Measurements from ENCODE around the gene SIGLEC6.
A peak's percentile ranks its signal among the peaks of the same experiment; 100 is the strongest.

Gene SIGLEC6

GRCh38 chr19:51531349-51532315 lies at the start of gene SIGLEC6:
Gene SIGLEC6 (minus strand): TSS chr19:51531670. CDS start chr19:51531648, 22 bp downstream.
- H3K27me3 ChIP-seq (ENCODE audit: control insufficient read depth in 1 of 2, insufficient read depth in 2 of 2, low read length in 2 of 2), result peaks cover 0 to 3% of the 10 kb centered on the region in 2 donors

GRCh38 chr19:51576850-51577249 lies 45.4 kb upstream of the SIGLEC6 start:
- Histone ChIP-seq H3K27me3 (ENCODE audit: control insufficient read depth in 1 of 2, insufficient read depth in 2 of 2, low read length in 2 of 2) (no peaks in the 10 kb centered on the region), H3K9ac (ENCODE audit: low read depth in 1 of 2, low read length in 2 of 2) (no peak overlapping the region), H3K4me3 (ENCODE audit: low read depth in 1 of 2, low read length in 2 of 2) (no peak overlapping the region), H3K4me1 (ENCODE audit: control insufficient read depth in 1 of 2, insufficient read depth in 2 of 2, low read length in 2 of 2) (peaks cover 8 to 12% of the 10 kb centered on the region in 2 donors), H3K27ac (ENCODE audit: low read depth, low read length) (no peak overlapping the region), H3K36me3 (ENCODE audit: control insufficient read depth in 1 of 2, insufficient read depth in 2 of 2, low read length in 2 of 2) (peaks cover 7 to 46% of the 10 kb centered on the region in 2 donors), H3K9me3 (ENCODE audit: control insufficient read depth in 1 of 2, low read length in 2 of 2) (no peaks in the 10 kb centered on the region)

More at GRCh38 chr19:51531349-51532315, at the start of gene SIGLEC6:
- Histone ChIP-seq H3K9ac (ENCODE audit: low read depth in 1 of 2, low read length in 2 of 2) (no peak within 1 kb of the TSS), H3K36me3 (ENCODE audit: control insufficient read depth in 1 of 2, insufficient read depth in 2 of 2, low read length in 2 of 2) (no peaks in the 10 kb centered on the region), H3K4me1 (ENCODE audit: control insufficient read depth in 1 of 2, insufficient read depth in 2 of 2, low read length in 2 of 2) (no peaks in the 10 kb centered on the region), H3K27ac (ENCODE audit: low read depth, low read length) (no peak within 1 kb of the TSS), H3K4me3 (ENCODE audit: low read depth in 1 of 2, low read length in 2 of 2) (no peak within 1 kb of the TSS), H3K9me3 (ENCODE audit: control insufficient read depth in 1 of 2, low read length in 2 of 2) (no peaks in the 10 kb centered on the region)

- H3K36me3 ChIP-seq (ENCODE audit: control insufficient read depth in 1 of 2, insufficient read depth in 2 of 2, low read length in 2 of 2), result peaks cover 0 to 24% of the 10 kb centered on the region in 2 donors
- H3K27me3 ChIP-seq (ENCODE audit: control insufficient read depth in 1 of 2, insufficient read depth in 2 of 2, low read length in 2 of 2), result peaks cover 0 to 3% of the 10 kb centered on the region in 2 donors
- no peaks in the 10 kb centered on the region for H3K9me3 ChIP-seq (ENCODE audit: control insufficient read depth in 1 of 2, low read length in 2 of 2)
- H3K27ac ChIP-seq (ENCODE audit: low read depth, low read length), result no peak overlapping the region
- no peak overlapping the region for H3K9ac ChIP-seq (ENCODE audit: low read depth in 1 of 2, low read length in 2 of 2)
- peaks cover 11 to 17% of the 10 kb centered on the region in 2 donors for H3K4me1 ChIP-seq (ENCODE audit: control insufficient read depth in 1 of 2, insufficient read depth in 2 of 2, low read length in 2 of 2)
- no peak overlapping the region for H3K4me3 ChIP-seq (ENCODE audit: low read depth in 1 of 2, low read length in 2 of 2)
Measured at GRCh38 chr19:51573331-51573730, 41.9 kb upstream of the SIGLEC6 start.

GRCh38 chr19:51572908-51573307 lies 41.4 kb upstream of the SIGLEC6 start:
- Histone ChIP-seq H3K9ac (ENCODE audit: low read depth in 1 of 2, low read length in 2 of 2) (no peak overlapping the region), H3K27ac (ENCODE audit: low read depth, low read length) (no peak overlapping the region), H3K4me1 (ENCODE audit: control insufficient read depth in 1 of 2, insufficient read depth in 2 of 2, low read length in 2 of 2) (peaks cover 11 to 17% of the 10 kb centered on the region in 2 donors), H3K27me3 (ENCODE audit: control insufficient read depth in 1 of 2, insufficient read depth in 2 of 2, low read length in 2 of 2) (peaks cover 0 to 3% of the 10 kb centered on the region in 2 donors), H3K9me3 (ENCODE audit: control insufficient read depth in 1 of 2, low read length in 2 of 2) (no peaks in the 10 kb centered on the region), H3K36me3 (ENCODE audit: control insufficient read depth in 1 of 2, insufficient read depth in 2 of 2, low read length in 2 of 2) (peaks cover 0 to 23% of the 10 kb centered on the region in 2 donors), H3K4me3 (ENCODE audit: low read depth in 1 of 2, low read length in 2 of 2) (no peak overlapping the region)

DNA sequence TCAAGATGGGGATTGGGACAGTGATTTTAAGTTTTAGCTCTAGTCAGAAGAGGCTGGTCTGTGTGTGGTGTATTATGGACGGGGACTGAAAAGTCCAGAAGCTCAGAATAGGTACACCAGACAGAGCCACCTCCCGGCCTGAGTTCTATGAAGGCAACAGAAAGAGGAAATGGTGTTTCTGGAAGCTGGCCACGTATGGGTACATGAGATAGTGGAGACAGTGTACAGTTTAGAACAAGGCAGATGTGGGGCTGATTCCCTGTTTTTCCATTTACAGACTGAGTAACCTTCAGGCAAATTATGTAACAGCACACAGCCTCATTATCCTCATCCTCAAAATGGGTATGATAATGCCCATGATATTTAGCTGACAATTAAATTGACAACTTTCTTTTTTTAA lies 40.9 kb upstream of the SIGLEC6 start:
- Histone ChIP-seq H3K9me3 (ENCODE audit: control insufficient read depth in 1 of 2, low read length in 2 of 2) (no peaks in the 10 kb centered on the region), H3K27ac (ENCODE audit: low read depth, low read length) (no peak overlapping the region), H3K36me3 (ENCODE audit: control insufficient read depth in 1 of 2, insufficient read depth in 2 of 2, low read length in 2 of 2) (peaks cover 0 to 23% of the 10 kb centered on the region in 2 donors), H3K4me1 (ENCODE audit: control insufficient read depth in 1 of 2, insufficient read depth in 2 of 2, low read length in 2 of 2) (peaks cover 11 to 17% of the 10 kb centered on the region in 2 donors), H3K4me3 (ENCODE audit: low read depth in 1 of 2, low read length in 2 of 2) (peak overlapping the region; percentile 85 to 90), H3K9ac (ENCODE audit: low read depth in 1 of 2, low read length in 2 of 2) (no peak overlapping the region), H3K27me3 (ENCODE audit: control insufficient read depth in 1 of 2, insufficient read depth in 2 of 2, low read length in 2 of 2) (peaks cover 0 to 3% of the 10 kb centered on the region in 2 donors)

- H3K9me3 ChIP-seq (ENCODE audit: control insufficient read depth in 1 of 2, low read length in 2 of 2), result no peaks in the 10 kb centered on the region
- H3K4me1 ChIP-seq (ENCODE audit: control insufficient read depth in 1 of 2, insufficient read depth in 2 of 2, low read length in 2 of 2), result peaks cover 11 to 17% of the 10 kb centered on the region in 2 donors
- peak overlapping the region in 1 of 2 donors; percentile 55 for H3K9ac ChIP-seq (ENCODE audit: low read depth in 1 of 2, low read length in 2 of 2)
- no peak overlapping the region for H3K27ac ChIP-seq (ENCODE audit: low read depth, low read length)
- peak overlapping the region; percentile 85 to 90 for H3K4me3 ChIP-seq (ENCODE audit: low read depth in 1 of 2, low read length in 2 of 2)
- H3K36me3 ChIP-seq (ENCODE audit: control insufficient read depth in 1 of 2, insufficient read depth in 2 of 2, low read length in 2 of 2), result peaks cover 0 to 22% of the 10 kb centered on the region in 2 donors
- peaks cover 0 to 3% of the 10 kb centered on the region in 2 donors for H3K27me3 ChIP-seq (ENCODE audit: control insufficient read depth in 1 of 2, insufficient read depth in 2 of 2, low read length in 2 of 2)
Measured at GRCh38 chr19:51571599-51571998, 40.1 kb upstream of the SIGLEC6 start.

- peak within 1 kb of the TSS; percentile 85 to 90 for H3K4me3 ChIP-seq (ENCODE audit: low read depth in 1 of 2, low read length in 2 of 2)
- peaks cover 0 to 18% of the 10 kb centered on the region in 2 donors for H3K36me3 ChIP-seq (ENCODE audit: control insufficient read depth in 1 of 2, insufficient read depth in 2 of 2, low read length in 2 of 2)
- H3K9ac ChIP-seq (ENCODE audit: low read depth in 1 of 2, low read length in 2 of 2), result peak within 1 kb of the TSS in 1 of 2 donors; percentile 55
- no peak within 1 kb of the TSS for H3K27ac ChIP-seq (ENCODE audit: low read depth, low read length)
- no peaks in the 10 kb centered on the region for H3K9me3 ChIP-seq (ENCODE audit: control insufficient read depth in 1 of 2, low read length in 2 of 2)
- H3K27me3 ChIP-seq (ENCODE audit: control insufficient read depth in 1 of 2, insufficient read depth in 2 of 2, low read length in 2 of 2), result peaks cover 0 to 3% of the 10 kb centered on the region in 2 donors
- H3K4me1 ChIP-seq (ENCODE audit: control insufficient read depth in 1 of 2, insufficient read depth in 2 of 2, low read length in 2 of 2), result peaks cover 11 to 17% of the 10 kb centered on the region in 2 donors
Measured at GRCh38 chr19:51570962-51571575, 39.6 kb upstream of the SIGLEC6 start, which contains the start of gene ZNF175. Gene ZNF175 (plus strand): TSS chr19:51571283. CDS start chr19:51573330, 2,047 bp downstream.

DNA sequence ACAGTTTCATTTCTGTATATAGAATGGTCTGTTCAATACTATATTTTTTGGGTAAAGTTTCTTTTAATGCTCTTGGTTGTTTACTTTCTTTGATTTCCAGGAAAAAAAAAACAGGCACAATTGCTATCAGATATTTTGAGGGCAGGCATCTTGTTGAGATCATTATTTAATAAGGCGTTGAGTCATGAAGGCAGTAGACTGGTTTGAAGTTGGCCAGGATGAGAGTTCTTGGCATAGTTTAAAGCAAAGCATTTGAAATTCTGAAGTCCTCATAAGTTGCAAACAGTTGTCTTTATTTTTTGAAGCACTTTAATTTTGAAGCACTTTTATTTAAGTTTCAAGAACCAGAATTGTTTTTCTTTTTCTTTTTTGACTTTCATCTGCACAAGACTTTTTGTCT lies 37.0 kb upstream of the SIGLEC6 start:
- H3K27ac ChIP-seq (ENCODE audit: low read depth, low read length), result no peak overlapping the region
- no peak overlapping the region for H3K9ac ChIP-seq (ENCODE audit: low read depth in 1 of 2, low read length in 2 of 2)
- H3K4me1 ChIP-seq (ENCODE audit: control insufficient read depth in 1 of 2, insufficient read depth in 2 of 2, low read length in 2 of 2), result peaks cover 11 to 24% of the 10 kb centered on the region in 2 donors
- peaks cover 0 to 3% of the 10 kb centered on the region in 2 donors for H3K27me3 ChIP-seq (ENCODE audit: control insufficient read depth in 1 of 2, insufficient read depth in 2 of 2, low read length in 2 of 2)
- H3K9me3 ChIP-seq (ENCODE audit: control insufficient read depth in 1 of 2, low read length in 2 of 2), result no peaks in the 10 kb centered on the region
- H3K4me3 ChIP-seq (ENCODE audit: low read depth in 1 of 2, low read length in 2 of 2), result no peak overlapping the region
- H3K36me3 ChIP-seq (ENCODE audit: control insufficient read depth in 1 of 2, insufficient read depth in 2 of 2, low read length in 2 of 2), result peaks cover 0 to 6% of the 10 kb centered on the region in 2 donors

GRCh38 chr19:51567583-51567982 lies 36.1 kb upstream of the SIGLEC6 start:
- Histone ChIP-seq H3K4me3 (ENCODE audit: low read depth in 1 of 2, low read length in 2 of 2) (no peak overlapping the region), H3K9me3 (ENCODE audit: control insufficient read depth in 1 of 2, low read length in 2 of 2) (no peaks in the 10 kb centered on the region), H3K36me3 (ENCODE audit: control insufficient read depth in 1 of 2, insufficient read depth in 2 of 2, low read length in 2 of 2) (no peaks in the 10 kb centered on the region), H3K4me1 (ENCODE audit: control insufficient read depth in 1 of 2, insufficient read depth in 2 of 2, low read length in 2 of 2) (peaks cover 10 to 18% of the 10 kb centered on the region in 2 donors), H3K27me3 (ENCODE audit: control insufficient read depth in 1 of 2, insufficient read depth in 2 of 2, low read length in 2 of 2) (peaks cover 0 to 3% of the 10 kb centered on the region in 2 donors), H3K9ac (ENCODE audit: low read depth in 1 of 2, low read length in 2 of 2) (no peak overlapping the region), H3K27ac (ENCODE audit: low read depth, low read length) (no peak overlapping the region)

Data from duodenal mucosa (tissue), 2 donors.